CD4-positive, alpha-beta T cell treated with Interleukin-4 for 4 hours (primary cell): Measurements from ENCODE around the gene THTPA.

ENCODE experiments used
- DNase-seq: peaks from one replicate; pipeline ENCODE4 v3.0.0-alpha.2; 2020

Gene THTPA

DNA sequence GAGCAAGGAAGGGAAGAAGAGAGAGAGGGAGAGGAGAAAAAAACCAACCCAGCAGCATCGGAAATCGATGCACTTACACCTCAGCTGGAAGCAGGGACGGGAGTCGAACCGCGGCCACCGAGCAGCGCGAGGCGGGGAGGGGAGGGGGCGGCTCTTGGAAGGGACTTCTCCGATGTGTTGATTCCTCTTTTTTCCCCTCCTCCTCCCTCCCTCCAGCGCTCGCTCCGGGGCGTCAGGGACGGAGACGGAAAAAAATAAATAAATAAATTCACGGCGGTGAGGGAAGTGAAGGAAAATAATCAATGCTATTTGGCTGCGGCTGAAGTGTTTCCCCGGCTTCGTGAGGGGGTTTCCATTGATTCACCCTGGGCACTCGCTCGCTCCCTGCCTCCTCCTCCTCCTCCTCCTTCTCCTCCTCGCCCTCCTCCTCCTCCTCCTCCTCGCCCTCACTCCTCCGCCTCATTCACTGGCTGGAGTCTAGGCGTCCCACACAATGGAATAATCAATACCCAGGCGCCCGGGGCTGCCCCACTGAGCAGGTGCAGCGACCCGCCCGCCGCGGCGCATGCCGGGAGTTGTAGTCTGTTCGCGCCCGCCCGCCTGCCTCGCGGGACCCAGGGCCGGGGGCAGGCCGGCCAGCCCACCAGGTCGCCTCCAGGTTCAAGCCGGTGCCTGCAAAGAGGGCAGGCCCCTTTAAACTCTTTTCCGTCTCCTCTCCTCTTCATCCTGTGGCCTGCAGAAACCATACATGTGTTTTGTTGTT lies 4.6 kb upstream of the THTPA start, which contains the start of gene ZFHX2:
ZFHX2 (minus strand) TSS at position 500 of the 763 bp plus-strand sequence. CDS start 16,440 bp downstream, outside the sequence.
- peak; percentile 80 for DNase-seq

DNA sequence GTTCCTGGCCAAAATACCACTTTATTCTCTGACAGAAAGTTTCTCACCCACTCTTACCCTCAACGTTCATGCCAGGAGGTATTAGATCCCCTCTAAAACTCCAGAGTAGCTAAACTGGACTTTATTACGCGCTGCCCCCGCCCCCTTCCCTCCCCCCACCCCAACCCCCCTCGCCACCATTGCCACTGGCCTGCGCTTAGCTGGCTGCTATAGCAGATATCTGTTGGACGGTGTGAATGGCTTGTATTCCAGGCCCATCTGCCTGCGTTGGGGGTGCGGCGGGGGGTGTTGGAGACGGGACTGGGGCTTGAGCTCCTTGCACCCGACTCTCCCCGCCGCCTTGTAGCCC lies 564 bp upstream of the THTPA start:
- DNase-seq = no peak

DNA sequence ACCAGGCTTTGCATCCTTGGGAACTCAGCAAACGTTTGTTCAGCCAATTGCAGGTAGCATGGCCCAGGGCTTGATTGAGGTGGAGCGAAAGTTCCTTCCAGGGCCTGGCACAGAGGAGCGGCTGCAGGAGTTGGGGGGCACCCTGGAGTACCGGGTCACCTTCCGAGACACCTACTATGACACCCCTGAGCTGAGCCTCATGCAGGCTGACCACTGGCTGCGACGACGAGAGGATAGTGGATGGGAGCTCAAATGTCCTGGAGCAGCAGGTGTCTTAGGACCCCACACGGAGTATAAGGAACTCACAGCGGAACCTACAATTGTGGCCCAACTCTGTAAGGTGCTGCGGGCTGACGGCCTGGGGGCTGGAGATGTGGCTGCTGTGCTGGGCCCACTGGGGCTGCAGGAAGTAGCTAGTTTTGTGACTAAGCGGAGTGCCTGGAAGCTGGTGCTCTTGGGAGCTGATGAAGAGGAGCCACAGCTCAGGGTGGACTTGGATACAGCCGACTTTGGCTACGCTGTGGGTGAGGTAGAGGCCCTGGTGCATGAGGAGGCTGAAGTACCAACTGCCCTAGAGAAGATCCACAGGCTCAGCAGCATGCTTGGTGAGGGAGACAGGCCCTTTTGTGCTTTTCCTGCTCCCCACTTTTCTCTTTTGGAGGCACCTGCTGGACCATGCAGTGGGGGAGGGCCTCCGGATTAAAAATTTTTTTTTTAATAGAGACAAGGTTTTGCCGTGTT lies 799 bp downstream of the THTPA start:
- DNase-seq = no peak

DNA sequence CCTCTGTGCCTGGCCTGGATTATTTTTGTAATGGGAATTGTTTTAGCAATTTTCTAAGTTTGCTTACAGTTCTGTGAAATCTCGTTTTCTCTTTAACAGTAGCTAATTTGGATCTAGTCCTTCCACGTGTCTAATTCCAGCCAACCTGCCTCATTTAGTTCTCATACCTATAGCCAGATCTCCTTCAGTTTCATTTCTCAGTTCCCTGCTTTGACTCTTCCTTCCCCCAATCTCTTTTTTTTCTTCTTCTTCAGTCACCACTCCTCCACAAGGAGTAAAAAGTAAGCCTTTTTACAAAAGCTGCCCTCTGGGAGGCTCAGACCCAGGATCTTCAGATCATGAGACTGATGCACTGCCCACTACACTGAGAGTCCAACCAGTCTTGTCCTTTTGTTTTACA lies 1.4 kb downstream of the THTPA start:
- DNase-seq = no peak

DNA sequence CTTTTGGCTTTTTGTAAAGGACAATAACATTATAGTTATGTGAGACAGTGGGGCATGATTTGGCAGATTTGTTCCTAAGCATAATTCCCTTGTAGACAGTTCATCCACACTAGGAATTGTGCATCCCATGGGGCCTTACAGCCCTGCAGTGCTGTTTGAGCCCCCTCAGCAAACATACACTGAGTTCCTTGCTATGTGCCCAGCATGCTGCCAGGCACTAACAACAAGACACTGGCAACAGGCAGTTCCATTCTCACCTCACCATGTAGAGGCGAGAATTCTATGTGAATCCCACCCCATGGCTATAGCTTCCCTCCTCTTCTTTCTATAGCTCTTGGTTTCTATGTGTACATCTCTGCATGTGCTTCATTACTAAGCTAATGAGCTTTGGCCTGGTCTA lies 1.9 kb downstream of the THTPA start:
- no peak for DNase-seq

DNA sequence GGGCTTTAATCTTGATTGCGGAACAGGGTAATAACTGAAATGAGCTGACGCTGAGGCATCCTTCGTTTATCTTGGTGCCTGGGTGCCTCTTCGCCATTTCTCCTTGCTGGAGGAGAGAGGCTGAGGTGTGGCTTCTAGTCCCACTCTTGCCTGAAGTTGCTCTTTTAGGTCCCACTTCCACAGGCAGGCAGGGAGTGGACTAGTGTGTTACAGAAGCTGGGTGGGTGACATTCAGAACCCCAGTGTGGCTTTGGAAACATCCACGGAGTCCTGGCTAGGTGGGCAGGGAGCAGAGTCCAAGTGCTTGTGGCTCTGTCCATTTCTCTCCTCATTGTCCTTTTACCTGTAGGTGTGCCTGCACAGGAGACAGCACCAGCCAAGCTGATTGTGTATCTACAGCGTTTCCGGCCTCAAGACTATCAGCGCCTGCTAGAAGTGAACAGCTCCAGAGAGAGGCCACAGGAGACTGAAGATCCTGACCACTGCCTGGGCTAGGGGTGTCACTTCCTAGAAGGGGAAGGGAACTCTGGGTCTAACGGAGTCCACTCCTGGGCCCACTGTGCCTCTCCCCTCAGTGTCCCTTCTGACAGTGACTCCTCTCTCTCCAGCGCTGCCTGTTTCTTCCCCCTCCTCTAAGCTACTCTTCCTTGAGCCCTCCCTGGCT lies 2.4 kb downstream of the THTPA start:
- DNase-seq = no peak

DNA sequence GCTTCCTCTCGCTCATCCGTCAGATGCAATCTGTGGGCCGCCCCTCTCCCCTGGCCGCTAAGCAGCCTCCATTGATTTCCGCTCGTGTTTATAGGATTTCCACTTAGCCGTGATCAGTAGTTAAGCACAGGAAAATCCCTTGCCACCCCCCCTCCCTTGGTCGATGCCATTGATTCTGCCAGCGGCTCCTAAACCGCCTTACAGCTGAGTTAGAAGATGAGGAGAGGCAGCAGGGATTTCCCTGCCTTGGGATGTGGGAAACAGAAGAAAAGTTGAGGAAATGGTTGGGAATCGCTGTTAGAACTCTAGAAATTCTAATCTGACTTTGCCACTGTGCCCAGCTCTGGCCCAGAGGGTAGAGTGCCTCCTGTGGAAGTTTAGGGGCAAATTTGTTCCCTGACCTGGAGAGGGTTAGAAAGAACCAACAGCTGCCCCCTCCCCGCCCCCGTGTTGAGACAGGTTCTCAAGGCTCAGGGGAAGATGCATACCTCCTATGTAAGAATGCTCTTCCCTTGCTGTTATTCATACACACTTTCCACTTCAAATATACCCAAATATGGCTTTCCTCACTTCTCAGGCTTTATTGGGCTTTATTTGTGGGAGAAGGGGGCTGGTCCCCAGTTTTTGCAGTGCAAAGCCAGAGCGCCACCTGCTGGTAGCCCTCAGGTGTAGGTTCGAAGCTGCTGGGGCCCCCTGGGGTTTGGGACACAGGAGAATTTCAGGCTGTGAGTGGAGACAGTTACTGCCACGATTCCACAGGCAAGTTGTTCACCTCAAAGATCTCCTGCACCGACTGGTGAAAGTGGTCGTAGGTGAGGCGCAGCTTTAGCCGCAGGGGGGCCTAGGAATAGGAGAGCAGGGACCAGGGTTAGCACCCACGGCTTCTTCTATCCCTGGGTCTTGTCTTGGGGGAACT lies 3.2 kb downstream of the THTPA start:
- DNase-seq = peak; percentile 50

DNA sequence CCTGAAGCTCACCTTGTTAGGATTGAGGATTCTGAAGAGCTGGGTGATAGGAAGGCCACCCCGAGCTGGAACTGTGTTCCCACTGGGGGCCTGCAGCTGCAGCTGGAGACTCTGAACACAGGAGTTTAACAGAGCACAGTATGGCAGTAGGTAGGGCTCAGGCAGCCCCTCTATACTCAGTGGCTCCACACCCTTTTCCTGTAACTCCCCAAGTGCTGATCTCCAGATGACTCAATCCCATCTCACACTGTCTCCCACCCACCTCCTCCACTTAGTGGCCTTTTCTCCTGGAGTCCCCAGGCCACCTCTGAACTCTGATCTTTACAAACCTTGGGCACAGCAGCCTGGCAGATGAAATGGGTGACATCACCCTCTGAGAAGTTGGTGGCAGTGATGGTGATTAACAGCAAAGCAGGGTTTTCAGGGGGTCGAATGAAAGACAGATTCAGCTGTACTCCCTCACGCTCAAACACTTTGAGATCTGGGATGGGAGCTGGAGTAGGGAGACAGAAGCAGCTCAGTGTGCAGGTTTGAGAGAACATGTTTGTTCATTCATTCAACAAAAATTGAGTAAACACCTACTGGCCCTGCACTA lies 4.0 kb downstream of the THTPA start:
- DNase-seq = no peak

DNA sequence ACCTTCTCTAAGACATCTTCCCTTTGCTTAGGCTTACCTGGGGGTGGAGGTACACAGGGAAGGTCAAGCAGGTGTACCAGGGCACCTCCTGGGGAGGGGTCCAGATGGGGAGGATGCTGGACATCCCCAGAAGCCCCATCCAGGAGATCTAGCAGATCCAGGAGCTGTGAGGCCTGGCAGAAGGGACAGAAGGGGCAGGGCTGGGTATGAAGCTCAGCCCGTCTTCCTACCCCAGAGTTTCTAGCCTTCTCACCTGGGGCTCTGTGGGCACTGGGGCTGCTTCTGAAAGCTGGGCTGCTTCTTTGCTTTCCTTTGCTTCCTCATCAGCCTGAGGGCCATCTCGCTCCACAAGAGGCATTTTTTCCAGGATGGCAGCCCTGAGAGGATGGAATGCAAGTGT lies 5.2 kb downstream of the THTPA start:
- no peak for DNase-seq

DNA sequence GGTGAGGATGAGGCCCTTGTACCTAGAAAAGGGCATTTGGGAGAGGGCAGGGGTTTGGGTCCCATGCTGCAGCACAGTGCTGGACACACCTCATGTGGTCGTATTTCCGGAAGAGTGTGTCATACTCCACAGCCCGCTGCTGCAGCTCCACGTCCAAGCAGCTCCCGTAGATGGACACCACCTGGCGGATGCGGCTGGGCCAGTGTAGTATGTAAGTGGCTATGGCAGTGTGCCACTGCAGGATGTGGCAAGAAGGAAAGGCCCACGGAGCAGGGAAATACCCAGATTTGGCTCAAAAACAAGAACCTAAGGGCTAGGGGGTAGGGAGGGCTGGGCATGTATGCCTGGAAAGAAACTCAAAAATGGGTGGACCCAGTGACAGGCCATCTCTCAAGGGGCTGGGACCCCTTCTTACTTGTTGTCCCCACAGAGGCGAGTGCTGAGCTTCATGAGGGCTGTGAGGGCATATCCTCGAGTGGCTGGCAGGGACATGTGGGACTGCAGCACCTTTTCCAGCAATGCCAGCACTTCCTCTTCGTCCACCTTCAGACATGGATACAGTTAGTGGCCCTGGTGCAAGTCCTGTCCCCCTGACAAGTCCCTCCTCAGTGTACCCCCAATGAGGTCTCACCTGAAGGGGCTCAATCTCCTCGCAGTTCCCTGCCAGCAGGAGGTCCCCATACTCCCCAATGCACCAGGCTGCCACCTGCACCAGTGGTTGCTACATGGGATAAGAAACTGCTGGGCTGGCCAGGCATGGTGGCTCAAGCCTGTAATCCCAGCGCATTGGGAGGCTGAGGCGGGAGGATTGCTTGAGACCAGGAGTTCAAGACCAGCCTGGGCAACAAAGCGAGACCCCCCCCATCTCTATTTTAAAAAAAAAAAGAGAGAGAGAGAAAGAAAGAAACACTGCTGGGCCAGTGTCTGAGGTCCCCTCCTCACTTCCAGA lies 6.1 kb downstream of the THTPA start:
- no peak for DNase-seq

DNA sequence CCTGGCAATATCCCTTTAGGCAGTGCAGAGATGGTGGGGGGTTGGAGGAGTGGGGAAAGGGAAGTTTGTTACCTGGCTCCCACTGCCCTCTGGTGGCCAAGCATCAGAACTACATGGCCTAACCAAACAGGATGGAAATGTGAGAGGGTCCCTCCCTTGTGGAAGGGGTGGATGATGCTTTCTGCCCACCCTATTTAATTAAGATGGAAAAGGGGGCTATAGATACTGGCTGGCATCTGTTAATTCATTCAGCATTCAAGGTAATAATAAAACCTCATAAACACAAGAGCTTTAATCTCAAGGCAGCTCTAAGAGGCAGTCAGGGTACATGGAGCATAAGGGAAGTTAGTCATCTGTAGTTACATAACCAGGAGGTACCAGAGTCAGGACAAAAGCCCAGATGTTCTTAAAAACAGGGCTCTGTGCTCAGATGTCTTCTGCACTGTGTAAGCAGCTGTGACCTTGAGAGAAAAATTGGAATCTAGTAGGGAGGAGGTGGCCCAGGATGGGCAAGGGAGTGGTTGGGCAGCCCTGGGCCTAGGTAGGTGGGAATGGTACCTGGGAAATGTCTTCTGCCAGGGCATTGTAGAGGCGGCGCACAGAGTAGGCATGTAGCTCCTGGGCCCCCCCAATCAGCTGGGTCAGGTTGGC lies 6.9 kb downstream of the THTPA start:
- DNase-seq = peak; percentile 63

DNA sequence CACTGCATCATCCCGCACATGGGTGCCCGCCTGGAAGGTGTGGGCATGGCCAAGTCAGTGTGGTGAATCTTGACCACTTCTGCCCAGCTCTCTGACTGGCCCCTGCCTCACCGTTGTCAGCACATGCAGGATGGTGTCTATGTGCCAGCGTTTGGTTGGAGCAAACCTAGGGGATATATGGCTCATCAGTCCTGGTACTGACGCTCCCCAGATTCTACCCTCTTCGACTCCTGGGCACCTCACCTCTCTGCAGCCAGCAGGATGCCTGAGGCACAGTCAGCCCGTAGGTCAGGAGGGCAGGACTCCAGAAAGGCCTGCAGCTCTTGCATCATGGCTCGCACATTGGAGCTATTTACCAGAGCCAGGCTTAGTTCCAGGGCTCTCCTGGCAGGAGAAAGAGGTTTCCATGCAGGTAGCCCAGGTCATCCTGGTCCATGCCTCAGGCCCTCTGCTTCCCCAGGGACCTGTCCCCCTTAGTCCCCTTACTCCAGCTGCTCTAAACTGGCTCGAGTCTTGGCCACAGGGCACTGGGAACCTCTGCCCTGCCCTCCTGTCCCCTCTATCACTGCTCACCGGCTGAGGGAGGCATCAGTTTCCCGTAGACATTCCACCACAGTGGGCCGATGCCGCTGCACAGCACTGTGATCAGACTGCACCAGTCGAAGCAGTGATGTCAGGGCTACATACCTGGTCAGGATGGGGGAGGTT lies 7.6 kb downstream of the THTPA start:
- no peak for DNase-seq

DNA sequence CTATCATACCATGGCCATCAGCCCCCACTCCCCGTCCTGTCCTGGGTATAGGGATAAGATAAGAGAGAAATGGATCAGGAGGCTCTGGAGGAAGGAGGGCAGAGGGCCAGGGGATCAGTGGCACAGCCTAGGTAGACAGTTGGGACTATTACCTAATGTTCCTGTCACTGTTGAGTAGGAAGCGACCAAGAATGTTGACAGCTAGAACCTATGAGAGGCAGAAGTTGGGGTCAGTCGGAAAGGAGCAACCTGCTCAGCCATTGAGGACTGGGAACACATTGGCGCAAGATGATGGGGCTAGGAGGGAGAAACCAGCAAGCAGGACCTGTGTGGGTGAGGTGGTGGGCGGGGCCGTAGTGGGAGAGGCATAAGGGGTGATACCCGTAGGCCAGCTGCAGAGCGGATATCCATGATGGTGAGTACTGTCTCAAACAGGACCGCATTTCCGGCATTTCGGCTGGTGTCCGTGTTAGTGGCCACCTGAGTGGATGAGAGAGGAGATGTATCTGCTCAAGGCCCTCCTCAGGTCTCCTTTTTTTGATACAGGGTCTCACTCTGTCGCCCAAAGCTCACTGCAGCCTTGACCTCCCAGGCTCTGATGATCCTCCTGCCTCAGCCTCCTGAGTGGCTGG lies 8.2 kb downstream of the THTPA start:
- DNase-seq = no peak

DNA sequence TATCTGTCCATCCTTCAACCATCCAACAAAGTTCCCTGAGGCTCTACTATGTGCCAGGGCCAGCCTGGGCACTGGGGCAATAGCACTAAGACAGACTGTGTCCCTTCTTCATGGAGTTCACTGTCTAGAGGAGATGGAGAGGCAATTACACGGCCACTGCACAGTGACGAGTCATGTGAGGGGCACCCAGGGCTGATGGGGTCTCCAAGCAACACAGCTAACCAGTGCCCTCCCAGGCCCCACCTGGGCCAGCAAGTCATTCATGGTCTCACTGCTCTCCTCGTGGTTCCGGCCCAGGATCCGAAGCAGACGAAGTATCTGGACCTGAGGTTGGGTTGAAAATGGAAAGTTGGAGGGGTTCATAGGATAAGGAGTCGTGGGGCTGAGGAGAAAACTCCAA lies 8.8 kb downstream of the THTPA start:
- DNase-seq = no peak

DNA sequence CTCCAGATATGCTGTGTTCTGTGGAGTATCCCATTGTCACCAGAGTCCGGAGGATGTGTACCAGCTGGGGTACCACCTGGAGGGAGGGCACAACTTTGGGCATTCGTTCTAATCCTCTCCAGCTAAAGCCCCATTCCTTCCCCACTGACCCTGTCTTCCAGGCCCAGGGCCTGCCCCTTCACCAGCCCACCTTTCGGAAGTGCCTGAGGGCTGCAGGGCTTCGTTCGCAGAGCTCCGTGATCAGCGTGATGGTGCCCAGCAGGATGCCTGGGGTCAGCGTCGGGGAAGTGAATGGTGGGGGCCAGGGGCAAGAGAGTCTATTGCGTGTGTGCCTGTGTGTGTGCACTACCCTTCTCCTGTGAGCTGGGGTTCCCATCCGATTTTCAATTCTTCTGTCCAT lies 9.6 kb downstream of the THTPA start:
- DNase-seq = no peak

DNA sequence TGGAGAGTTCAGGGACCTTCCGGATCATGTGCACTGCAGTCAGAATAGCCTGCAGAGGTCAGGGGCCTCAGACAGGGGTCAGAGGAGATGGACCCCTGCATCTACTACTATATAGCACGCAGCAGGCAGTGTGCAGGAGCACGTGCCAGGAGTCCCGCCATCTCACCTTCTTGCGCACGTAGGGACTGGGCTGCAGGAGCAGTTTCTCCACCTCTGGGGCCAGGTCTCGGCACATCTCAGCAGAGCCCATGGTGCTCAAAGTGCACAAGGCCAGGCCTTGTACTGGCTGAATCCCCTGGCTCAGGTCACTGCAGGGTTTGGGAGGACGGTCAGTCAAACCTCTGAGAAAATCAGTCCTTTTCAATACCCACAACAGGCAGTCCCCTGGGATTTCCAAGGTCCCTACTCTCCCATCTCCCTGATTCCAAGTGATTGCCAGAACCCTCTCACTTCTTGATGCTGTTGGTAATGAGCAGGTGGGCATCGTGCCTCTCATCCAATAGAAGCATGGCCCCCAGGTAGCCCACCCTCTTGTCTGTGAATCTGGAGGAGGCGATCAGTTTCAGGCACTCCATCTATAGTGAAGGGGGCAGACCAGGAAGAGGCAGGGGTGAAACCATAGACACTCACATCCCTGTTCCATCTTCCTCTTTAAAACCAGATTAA lies 10.2 kb downstream of the THTPA start:
- DNase-seq = no peak

DNA sequence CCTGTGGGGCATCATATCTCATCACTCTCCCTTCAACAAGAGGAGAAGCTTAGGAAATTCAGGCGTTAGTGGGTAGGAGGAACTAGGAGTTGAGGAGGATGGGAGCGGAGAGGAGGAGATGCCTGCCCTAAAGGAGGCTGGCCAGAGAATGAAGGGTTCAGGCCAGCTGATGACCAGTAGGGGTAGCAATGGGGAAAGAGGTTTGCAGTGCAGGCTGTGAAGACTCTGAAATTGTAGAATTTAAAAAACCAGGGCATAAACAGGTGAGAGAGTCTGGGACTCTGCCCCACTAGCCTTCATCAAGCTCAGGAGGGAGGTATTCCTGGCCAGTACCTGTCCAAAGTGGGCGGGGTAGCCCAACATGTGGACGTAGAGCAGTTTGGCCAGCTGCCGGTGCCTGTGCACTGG lies 10.7 kb downstream of the THTPA start:
- no peak for DNase-seq

DNA sequence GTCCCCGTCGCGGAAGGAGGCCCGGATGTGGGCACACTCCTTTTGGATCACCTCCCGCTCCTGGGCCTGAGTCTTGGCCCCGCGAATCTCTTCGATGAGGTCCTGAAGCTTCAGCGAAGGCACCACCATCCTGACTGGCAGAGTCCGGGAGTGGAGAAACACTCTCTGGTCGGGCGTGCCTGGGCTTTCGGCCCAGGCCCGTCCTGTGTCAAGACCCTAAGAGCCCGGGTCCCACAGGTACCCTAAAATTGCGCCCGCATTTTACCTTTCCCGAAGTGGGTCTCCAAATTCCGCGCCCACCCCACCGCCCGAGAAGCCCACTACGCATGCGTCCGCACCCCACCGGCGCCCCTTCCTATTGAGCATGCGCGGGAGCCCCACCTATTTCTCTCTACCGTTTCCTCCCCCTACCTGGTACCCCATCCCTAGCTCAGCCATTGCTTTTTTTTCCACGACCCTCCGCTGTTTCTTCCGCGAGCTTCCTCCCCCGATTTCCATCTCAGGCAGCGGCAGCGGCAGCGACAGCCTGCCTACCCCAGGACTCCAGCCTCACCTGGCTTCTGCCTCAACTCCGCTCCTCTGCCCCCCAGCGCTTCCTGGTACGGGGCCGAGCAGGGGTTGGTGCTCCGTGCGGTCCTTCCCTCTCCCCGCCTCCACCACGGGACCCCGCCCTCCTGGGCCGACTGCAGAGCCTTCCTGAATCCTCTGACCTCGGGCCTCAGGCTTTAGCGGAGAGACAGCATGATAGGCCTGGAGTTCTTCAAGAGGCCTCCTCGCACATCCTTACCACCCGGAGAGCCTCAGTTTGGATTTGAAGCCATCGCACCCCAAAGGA lies 11.3 kb downstream of the THTPA start, which contains the start of gene AP1G2:
AP1G2 (minus strand) TSS at position 606 of the 835 bp plus-strand sequence; CDS start at position 129, 477 bp downstream.
- peak; percentile 90 for DNase-seq
